Activated gamma-delta T cell treated with anti-CD3 and anti-CD28 coated beads, Interleukin-2, amount 50 U/mL, for 16 hours (primary cell): Measurements from ENCODE around the gene ZNF225.
A peak's percentile ranks its signal among the peaks of the same experiment; 100 is the strongest.
"Not testable (repeated sequence)": the region's sequence is repeated elsewhere in the genome, so short reads cannot be mapped to it uniquely, and the experiment has no call there.

Experiments
- DNase-seq: peaks from one replicate; pipeline ENCODE4 v3.0.0-alpha.2; 2020; ENCODE audit warnings: low read depth

The ZNF225 gene

GRCh38 chr19:44113138-44113783, at the start of gene ZNF225:
Gene ZNF225, plus strand, starts transcription at chr19:44113399. Its CDS starts 2,429 bp downstream, at chr19:44115828.
- DNase-seq = peak; percentile 78

GRCh38 chr19:44066305-44066704, 46.9 kb upstream of the ZNF225 start:
- no peak for DNase-seq

GRCh38 chr19:44069415-44069814, 43.8 kb upstream of the ZNF225 start:
- DNase-seq = no peak

DNA sequence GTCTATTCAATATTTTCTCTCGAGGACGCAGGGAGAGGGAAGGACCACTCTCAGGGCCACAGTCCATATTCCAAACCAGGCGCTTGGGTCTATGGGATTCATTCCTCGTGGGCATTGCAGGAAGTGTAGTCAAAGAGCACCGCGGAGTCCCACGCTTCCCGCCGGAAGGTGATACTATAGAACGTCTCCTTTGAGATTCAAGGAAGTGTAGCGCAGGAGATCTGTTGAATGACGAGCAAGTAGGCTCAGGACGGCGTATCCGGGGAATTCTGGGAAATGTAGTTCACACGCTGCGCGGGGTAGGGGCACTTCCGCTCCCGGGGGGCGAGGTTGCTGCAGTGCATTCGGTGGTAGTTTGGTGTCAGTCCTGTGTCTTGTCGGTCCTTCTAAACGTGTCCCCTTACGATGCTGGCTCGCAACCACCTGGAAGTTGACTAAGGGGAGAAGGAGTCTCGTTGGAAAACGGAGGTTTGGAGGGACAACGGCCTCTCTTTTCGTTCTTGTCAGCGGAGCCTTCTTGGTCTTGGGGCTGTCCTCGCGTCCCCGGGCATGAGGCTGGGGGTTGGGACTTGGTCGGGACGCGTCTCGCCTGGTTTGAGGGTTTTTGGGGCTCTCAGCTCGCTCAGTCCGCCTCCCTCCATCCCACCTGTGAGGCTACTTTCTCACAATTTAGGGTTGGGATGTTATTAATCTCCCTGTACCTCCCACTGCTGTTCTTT, 41.2 kb upstream of the ZNF225 start, which contains the start of gene ZNF284:
Gene ZNF284, plus strand, starts transcription at position 336 of the 719 bp plus-strand sequence. CDS start 4,231 bp downstream, outside the sequence.
- peak; percentile 78 for DNase-seq

- DNase-seq = no peak
Observed at GRCh38 chr19:44072543-44073401, 40.4 kb upstream of the ZNF225 start.

DNA sequence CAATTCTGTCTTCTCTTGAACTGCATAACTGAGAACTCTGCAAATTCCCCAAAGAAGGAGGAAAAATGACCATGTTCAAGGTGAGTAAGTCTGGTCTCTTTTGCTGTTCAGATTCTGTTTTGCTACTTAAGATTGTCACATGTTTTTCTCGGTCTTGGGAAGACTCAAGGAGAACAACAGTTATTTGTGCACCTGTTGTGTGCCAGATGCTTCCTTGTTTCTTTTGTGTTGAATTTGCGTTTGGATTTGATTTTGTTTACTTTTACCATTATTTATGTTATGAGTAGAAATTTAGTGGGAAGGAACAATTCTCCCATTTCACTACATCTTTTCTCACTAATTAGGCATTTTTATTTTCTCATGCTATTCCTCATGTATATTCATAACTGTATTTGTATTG, 36.9 kb upstream of the ZNF225 start:
- DNase-seq = no peak

DNA sequence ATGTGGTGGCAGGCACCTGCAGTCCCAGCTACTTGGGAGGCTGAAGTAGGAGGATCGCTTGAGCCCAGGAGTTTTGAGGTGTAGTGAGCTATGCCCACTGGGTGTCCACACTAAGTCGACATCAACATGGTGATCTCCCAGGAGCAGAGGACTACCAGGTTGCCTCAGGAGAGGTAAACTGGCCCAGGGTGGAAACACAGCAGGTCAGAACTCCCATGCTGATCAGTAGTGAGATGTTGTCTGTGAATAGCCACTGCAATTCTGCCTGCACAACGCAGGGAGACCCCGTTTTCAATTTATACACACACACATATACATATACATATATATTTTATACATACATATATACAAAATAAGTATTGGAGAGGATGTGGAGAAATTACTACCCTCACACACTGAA, 21.1 kb upstream of the ZNF225 start:
- DNase-seq = no peak

DNA sequence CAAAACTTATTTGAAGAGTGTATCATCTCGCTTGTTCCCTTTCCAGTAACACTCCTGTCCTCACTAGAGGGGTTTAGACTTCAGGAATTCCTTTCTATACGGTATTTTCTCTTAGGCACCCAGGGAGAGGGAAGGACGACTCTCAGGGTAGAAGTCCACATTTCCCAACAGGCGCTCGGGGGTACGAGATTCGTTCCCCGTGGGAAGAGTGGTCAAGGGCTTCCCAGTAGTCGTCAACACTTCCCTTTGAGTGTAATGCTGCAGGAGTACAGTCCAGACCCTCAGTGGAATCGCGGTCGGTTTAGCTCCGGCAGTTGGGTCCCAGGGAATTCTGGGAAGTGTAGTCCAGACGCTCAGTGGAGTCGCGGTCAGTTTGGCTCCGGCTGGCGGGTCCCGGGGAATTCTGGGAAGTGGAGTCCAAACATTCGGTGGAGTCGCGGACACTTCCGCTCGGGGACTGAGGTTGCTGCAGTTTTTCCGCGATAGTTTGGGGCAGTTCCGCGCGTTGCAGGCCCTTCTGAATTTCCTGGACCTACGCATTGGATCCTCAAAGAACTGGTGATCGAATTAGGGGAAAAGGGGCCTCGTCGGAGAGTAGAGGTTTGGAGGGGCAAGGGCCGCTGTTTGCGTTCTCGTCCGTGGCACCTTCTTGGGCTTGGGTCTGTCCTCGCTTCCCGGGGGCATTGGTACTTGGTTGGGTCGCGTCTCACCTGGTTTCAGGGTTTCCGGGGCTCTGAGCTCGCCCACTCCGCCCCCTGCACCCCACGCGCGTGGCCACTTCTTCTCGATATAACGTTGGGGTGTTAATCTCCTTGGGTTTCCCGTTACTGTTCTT, 19.1 kb upstream of the ZNF225 start, which contains the start of gene ZNF224:
Gene ZNF224, plus strand, starts transcription at position 431 of the 835 bp plus-strand sequence. CDS start 3,513 bp downstream, outside the sequence.
- DNase-seq = peak; percentile 78

GRCh38 chr19:44107751-44108150, 5.4 kb upstream of the ZNF225 start:
- no peak for DNase-seq

- DNase-seq = no peak
Observed at GRCh38 chr19:44109458-44109857, 3.7 kb upstream of the ZNF225 start.

DNA sequence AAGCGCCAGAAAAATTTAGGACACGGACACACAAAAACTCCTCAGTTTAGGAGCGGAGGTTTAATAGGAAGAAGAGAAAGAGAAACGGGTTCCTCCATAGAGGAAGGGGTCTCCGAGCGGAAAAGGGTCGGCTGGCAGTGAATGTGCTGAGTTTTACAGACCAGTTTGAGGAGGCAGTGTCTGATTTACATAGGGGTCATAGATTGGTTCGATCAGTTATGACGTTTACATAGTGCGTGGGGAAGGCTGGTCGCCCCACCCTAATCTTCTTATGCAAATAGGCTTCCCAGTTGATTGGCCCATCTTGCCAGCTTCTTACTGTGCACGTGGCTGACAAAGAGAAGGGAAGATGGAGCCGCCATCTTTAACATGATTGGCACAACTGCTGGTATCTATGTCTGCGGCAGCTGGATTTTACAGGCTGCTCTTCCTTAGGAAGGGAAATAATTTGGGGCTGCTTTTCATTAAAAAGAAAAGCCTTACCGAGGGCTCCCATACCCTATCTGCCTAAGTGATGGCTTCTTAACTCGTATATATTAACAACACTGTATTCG, 1.2 kb upstream of the ZNF225 start:
- no peak for DNase-seq

DNA sequence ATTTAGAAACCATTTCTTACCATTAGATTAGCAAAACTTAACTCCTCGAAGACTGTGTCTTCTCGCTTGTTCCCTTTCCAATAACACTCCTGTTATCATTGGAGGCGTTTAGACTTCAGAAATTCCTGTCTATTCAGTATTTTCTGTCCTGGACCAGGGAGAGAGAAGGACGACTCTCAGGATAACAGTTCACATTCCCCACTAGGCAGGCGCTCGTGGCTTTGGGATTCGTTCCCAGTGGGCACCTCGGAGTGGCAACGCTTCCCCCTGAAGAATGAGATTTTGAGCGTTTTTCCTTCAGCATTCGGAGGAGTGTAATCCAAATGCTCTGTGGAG, 429 bp upstream of the ZNF225 start:
- DNase-seq = no peak

DNA sequence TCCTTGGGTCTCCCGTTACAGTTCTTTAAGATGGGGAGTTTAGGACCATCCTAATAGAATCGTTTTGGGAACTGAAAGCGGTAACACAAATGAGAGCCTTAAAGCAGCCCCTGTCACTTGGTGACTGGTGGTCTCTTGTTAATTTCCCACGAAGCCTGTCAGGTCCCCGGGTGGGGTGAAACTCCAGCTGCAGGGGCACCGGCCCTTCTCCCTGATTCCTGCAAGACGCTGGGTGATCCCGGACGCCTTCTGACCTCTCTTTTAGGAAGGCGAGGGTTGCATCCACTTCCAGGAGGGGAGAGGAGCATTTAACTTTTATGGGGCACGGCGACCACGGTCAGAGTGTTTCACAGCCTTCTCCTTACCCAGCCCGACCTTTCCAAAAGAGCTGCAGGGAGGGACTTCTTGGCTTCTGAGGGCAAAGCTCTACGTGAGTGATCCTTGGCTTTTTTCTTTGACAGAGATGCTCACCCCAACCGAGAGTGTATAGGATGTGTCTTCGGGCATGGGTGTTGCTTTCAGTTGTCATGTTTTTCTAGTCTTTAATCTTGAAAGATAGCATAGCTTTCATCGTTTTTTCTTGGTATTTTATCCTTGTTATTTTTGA, 688 bp downstream of the ZNF225 start:
- no peak for DNase-seq

GRCh38 chr19:44121162-44121561, 8.0 kb downstream of the ZNF225 start:
- not testable (repeated sequence) for DNase-seq

DNA sequence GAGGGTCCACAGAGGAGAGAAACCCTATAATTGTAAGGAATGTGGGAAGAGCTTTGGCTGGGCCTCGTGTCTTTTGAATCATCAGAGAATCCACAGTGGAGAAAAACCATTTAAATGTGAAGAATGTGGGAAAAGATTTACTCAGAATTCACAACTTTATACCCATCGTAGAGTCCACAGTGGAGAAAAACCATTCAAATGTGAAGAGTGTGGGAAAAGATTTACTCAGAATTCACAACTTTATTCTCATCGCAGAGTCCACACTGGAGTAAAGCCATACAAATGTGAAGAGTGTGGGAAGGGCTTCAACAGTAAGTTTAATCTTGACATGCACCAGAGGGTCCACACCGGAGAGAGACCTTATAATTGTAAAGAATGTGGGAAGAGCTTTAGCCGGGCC, 18.8 kb downstream of the ZNF225 start:
- no peak for DNase-seq

- DNase-seq = peak; percentile 55
Observed at GRCh38 chr19:44141191-44142058, 28.2 kb downstream of the ZNF225 start, which contains the start of gene ZNF234. Gene ZNF234, plus strand, starts transcription at chr19:44141554. Its CDS starts 3,079 bp downstream, at chr19:44144633.

- no peak for DNase-seq
Observed at GRCh38 chr19:44142059-44142433, 28.8 kb downstream of the ZNF225 start.

DNA sequence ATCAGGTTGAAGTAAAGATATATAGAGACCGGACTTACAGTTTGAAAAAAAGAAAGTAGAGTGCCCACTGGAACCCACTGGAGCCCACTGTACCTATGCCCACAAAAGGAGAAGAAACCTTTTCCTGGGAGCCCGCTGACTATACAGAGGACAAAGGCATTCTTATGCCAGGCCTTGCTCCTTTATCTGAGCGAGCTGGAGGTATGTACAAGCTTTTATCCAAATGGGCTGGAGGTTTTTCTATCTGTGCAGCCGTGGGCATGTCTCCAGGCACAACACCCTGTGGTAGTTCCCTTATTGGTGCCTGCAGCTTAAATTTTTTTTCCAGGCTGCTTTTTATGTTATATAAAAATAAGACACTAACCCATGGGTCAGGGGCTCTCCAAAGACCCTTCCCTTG, 36.6 kb downstream of the ZNF225 start:
- no peak for DNase-seq

DNA sequence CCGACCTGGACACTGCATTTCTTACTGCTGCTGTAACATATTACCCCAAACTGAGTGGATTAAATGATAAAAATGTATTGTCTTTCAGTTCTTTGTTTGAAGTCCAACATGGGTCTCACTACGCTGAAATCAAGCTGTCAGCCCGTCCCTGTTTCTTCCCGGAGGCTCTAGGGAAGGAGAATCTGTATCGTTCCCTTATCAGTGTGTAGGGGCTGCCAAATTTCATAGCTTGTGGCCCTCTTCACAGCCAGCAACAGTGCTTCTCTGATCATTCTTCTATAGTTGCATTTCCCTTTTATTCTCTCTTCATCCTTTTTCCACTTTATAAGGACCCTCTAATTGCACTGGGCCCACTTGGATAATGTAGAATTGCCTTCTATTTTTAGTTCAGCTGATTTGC, 38.3 kb downstream of the ZNF225 start:
- no peak for DNase-seq

GRCh38 chr19:44156475-44156874, 43.3 kb downstream of the ZNF225 start:
- no peak for DNase-seq
